Activated CD8-positive, alpha-beta memory T cell treated with anti-CD3 and anti-CD28 coated beads for 4 hours (primary cell): Measurements from ENCODE around the gene SPRR5.

Experiments used
- DNase-seq, 2 donors: peaks; one replicate each; pipeline ENCODE4 v3.0.0-alpha.2; 2020; ENCODE audit warnings: low read depth in 2 of 2

The SPRR5 gene

DNA sequence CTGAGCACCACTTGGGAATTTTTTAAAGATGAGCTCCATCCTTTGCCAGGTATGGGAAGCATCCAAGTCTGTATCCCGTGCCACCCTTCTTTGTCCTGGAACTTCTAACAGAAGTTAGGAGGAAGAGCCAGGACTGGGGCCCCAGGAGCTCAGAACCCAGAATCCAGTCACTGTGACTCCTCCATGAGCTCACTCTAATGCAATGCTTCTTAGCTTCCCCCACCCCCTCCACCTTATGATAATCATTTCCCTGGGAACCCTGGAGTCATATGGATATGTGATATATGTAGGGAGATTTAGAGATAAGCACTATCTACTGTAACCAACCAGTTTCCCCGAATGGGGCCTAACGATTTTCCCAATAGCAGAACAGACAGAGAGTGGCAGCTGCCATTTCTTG, 758 bp upstream of the SPRR5 start:
- no peak for DNase-seq

DNA sequence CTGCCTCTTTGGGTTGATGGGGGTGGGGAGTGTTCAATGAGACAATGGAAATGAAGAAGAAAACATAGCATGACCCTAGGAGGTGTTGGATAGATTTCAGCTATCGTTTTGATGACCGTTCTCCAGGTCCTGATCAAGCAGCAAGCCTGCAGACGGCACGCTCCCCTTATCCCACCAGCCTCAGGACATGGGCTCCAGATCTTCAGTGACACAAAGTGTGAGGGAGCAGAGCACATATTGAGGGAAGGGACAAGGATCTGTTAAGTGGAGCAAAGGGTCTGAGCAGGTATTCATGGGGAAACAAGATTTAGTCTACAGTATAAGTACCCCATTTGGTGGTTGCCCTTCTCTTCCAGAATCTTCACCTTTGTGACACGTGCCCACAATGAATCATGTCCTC, 4.7 kb downstream of the SPRR5 start:
- DNase-seq: no peak

DNA sequence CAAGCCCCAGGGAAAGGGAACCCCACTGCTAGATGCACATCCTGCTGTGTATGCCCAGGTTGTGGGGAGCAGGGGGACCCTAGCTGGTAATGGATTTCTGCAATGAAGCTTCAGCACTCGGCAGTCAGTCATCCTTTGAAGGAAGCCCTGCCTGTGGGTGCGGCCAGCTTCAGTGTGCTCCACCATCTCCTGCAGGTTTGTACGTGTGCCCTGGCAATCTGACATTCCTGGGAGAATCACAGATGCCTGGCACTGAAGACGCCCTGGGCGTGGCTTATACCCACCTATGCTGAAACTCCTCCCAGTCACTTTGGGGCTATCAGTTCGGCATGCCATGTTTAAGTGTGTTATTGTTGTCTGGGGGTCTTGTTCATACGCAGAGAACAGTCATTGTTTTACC, 6.8 kb downstream of the SPRR5 start:
- no peak for DNase-seq

DNA sequence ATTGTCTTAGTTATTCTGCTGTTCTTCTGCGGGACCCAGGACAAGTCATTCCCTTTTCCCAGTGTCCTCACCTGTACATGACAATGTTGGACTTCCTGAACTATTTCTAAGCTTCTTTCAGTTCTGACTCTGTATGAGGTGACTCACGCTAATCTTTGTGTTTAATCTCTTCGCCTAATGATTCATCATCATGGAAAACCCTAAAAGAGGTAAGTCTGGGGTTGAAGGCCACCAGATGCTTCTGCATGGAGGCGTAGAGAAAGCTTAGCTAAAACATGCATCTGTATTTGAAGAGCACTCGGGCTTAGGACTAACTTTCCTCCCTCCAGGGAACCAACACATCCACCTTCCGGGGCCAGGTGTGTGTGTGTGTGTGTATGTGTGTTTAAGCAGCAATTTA, 7.4 kb downstream of the SPRR5 start:
- no peak for DNase-seq

DNA sequence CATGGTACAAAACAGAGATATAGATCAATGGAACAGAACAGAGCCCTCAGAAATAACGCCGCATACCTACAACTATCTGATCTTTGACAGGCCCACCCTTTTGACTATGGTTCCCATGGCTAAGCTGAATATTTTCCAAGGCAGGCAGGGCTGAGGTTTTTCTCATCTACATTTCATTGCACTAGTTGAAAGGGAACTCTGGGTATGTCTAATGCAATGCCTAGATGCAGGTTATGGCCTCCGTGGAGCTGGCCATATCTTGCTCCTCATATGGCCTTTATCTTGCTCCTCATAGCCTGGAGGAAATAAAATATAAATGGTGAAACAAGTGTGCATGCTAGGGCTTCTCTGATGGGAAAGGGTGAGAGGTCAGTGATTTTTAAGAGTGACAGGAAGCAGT, 10.6 kb downstream of the SPRR5 start:
- no peak for DNase-seq

DNA sequence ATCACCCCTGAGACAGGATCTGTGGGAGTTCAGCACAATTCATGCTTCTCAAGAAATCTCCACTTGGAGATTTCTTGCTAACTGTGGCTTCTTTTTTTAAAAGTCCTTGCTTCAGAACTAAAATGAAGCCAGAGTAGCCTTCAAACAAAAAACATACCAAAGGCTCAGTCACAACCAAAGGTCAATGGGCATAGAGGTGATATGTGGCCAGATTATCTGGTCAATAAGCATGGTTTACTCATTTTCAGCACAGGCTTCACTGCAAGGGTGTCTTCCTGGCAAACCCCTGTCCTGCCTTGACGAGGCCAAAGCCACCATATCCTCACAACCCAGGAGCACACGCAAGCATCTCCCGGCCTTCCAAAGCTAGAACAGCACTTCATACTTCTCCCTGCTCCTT, 12.3 kb downstream of the SPRR5 start:
- no peak for DNase-seq

DNA sequence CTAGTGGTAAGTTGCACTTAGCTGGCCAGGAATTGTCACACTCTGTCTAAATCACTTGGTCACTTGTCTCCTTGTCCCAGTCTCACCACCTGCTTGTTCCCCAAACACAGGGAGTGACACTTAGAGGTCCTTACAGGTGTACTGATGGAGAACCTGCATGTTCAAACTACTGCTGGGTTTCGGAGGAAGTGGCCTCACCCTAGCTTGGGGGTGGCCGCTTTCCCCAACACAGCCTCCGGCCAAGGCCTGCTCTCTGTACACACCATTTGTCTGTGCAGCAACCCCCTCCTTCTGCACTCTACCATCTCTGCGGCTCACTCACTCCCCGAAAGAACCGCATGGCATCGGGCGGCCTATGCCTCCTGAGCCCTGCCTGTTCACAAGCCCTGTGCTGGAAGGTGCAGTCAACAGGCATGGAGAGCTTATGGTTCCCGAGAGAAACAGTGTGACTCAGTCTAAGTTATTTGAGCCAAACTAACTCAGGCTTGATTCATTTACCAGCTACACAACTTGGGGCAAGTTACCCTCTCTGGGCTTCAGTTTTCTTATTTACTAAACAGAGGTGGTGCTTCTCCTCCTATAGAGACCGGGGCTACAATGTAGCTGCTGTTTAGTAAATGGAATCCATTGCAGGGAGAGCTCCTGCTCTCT, 12.9 kb downstream of the SPRR5 start:
- DNase-seq: no peak

DNA sequence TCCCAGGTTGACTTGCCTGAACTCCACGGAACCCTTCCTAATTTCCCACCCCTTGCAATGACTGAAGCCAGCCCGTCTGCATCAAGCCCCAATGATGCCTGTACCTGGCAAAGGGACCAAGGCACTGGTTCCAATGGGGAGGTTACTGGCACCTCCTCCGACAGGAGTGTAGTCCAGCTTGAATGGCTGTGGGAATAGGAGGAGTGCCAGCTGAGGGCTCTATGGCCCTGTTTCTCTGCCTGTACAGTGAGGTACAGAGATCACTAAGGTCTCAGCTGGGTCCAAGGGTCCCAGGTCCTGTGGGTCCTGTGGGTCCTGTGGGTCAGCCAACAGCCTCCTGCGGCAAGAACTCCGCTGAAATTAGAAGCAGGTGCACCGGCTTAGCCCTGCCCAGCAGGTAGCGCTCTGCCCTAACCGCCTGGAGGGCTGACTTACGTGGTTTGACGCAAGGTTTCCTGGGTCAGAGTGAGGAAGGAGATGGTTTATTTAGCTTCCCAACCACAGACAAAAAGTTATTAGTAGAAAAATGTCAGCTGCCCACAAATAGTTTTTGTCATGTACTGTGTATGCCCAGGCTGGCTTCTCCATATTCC, 13.5 kb downstream of the SPRR5 start:
- no peak for DNase-seq

DNA sequence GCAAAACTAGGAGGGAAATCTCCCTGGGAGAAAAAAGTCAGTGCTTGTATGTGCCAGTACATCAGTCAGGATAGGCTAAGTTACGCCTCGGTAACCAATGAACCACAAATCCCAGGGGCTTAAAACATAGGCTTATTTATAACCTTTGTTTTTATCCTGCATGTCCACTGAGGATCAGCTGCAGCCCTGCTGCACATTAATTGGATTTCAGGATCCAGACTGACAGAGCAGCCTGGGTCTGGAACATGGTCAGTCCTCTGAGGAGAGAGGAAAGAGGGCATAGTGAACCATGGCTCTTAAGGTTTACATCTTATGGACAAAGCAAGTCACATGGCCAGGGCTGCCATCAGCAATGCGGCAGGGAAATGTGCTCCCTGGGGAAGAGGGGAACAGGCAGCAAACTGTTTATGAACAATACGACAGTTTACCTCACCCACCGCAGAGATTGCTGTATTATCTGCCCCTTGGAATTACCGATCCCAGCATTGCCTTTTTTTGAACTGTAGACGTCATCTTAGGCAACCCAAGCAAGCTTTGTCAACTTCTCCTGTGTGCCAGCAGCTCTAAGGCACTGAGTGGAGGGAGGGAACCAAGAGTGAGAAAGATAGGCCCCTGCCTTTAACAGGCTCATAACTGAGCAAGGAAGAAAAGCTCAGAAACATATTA, 14.4 kb downstream of the SPRR5 start:
- DNase-seq: no peak

DNA sequence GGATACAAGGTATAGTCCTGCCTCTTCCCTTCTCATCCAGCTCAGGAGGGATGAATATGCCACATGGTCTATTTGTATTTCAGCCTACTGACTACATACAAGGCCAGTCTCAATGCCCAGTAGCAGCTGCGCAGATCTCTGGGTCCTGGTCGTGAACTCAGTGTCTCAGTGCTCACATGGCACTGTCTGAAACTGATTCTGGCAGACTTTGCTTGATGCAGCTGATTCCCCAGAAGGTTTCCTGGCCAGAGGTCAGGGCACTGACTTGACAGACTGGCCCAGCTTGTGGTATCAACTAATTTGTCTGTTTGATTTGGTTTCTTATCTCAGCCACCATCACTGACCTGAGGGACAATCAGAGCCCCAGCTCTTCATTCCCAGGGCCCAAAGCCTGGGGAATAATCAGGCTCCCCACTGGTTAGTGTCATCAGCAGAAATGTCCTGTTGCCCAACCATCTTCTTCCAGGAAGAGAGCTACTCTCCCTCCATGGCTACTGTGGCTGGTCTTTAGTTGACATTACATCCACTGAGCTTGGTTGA, 15.9 kb downstream of the SPRR5 start:
- no peak for DNase-seq

DNA sequence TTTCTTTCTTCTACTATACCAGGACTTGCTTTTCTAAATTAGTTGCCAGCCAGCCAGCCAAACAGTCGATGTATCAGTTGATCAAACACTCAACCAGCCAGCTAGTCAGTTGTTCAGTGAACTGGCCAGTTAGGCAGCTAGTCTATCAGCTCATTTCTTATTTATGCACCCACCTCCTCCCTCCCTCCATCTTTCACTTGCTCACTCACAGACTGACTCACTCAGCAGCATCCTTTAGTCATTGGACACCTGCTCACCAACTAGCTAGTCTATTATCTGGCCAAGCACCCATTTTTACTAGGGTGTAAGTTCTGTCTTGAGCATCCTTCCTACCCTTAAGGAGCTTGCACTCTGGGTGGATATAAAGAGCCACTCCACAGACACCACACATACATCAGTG, 17.5 kb downstream of the SPRR5 start:
- DNase-seq: no peak

DNA sequence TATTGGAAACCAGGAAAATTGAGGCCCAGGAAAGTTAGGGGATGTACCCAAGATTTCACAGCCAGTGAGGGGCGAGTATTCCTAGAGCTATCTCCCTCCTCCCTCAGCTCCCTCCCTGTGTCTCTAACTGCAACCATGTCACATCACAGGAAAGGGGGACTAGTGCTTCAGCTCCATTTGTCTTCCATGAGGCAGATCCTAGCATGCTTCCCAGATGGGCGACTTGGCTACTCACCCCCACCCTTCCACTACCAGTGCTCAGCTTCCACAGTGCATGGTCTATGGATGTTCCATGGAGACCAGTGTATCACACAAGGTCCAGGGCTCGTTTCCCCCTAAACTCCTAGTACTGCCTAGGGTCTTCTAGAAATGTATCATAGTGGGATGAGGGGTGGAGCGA, 18.8 kb downstream of the SPRR5 start:
- no peak for DNase-seq

DNA sequence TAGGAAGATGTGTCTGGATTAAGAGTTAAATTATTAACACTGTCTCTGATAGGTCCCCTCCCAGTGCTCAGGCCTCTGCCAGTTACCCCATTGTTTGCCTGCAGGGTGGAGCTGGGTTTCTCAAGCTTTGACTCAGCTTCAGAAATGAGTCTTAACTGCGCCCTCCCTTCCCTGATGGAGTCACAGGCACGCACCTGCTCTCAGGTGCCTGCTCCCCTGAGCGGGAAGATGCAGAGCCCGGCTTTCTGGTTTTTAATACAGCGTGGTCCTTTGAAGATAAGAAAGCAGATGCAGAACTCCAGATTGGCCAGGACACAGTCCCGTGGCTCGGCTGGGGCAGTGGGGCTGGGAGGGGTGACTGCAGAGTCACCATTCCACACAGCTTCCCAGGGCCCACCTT, 20.2 kb downstream of the SPRR5 start:
- no peak for DNase-seq

DNA sequence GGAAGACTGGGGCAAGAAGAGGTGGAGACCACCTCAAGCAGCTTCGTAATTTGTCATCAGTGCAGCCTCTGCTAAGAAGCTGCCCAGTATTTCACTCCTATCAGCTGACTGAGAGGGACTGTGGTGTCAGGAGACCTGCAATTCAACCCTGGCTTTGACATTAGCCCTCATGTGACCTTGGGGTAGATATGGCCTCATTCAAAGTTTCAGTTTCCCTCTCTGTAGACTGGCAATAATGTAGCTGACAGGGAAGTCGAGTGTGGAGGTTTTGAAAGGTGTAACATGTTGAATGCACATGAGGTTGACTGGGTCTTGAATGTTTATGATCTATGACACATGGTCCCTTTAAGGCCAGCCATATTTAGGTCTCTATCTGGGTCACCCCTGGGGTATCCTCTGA, 21.2 kb downstream of the SPRR5 start:
- no peak for DNase-seq

DNA sequence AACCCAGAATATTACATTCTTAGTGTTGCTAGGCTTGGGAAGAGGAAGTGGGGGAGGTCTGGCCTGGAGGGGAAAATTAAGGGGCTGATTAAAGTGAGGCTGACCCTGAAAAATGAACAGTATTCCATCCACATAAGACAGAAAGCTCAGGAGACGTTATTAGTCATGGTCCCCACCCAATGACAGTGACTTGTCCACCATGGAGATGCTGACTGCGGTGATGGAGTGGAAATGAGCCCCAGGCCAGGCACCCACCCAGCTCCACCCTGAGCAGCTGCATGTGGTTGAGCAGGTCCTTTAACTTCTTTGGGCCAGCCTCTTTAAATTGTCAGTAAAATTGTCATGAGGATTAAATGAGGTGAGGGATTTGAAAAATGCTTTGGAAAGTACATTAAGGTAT, 22.0 kb downstream of the SPRR5 start:
- DNase-seq: no peak

DNA sequence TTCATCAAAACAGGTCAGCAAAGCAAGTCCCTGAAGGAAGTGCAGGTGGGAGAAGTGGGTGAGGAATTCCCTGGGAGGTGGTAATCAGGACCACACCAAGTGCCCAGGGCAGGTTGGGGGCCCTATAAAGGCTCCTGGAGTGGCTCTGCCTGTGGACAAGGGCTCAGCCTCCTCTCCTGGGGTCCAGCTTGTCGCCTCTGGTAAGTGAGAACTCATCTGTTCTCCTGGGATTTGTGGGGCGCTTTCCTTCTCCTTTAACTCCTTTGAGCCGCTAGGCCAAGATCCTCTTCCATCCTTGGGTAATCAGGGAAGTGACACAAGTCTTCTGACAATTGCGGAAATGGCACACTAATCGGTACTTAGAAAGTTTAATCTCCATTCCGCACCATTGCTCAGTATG, 23.5 kb downstream of the SPRR5 start, which contains the start of gene SPRR4:
SPRR4 (plus strand) TSS at position 154 of the 400 bp plus-strand sequence. CDS start 1,243 bp downstream, outside the sequence.
- no peak for DNase-seq

DNA sequence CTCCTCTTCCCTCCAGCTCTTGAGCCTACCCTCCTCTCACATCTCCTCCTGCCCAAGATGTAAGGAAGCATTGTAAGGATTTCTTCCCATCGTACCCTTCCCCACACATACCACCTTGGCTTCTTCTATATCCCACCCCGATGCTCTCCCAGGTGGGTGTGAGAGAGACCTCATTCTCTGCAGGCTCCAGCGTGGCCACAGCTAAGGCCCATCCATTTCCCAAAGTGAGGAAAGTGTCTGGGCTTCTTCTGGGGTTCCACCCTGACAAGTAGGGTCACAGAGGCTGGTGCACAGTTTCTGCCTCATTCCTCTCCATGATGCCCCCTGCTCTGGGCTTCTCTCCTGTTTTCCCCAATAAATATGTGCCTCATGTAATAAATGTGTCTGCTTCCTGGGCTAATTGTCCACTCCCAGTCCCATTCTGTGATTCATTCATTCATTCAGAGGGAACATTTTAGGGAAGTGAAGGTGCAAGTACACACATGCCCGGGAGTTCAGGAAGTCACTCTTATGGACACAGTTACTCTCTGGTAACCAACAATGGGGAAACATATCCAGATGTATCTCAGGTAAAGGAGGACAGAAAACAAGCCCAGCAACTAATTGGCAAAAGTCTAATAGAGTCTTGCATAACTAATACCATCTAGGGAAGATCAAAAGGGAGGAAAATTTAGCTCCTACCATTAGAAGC, 25.3 kb downstream of the SPRR5 start:
- no peak for DNase-seq

DNA sequence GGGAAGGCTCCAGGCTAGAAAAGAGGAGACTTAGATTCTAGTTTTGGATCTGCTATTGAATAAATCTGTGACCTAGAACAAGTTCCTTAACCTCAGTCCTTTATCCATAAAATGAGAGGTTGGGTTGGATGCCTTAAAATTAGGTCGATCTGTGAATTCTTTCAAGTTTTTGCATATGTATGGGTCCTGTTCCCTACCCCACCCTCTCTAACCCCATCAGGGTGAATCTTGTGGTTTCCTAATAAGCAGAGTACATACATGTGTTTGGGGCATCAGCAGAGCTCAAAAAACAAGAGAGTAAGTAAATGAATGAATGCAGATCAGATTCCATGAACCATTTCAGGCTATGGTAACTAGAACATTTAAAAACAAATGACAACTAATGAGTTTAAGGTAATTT, 29.7 kb downstream of the SPRR5 start:
- DNase-seq: no peak

DNA sequence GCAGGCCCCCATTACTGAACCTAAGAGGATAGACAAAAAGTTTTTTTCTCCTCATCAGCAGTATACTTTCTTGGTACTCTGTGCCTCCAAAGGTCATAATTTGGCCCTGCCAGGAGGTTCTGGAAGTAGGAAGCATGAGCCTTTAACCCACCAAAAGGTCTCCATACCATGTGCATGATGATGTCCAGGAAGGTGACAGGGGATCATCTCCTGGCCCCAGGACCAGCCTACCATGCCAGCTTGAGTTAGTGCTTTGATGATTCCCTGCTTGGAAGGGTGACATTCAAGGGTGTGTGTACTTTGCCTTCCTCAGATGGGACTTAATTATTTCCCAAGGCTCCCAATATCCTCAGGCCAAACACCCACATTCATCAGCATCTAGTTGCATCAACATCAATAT, 30.6 kb downstream of the SPRR5 start:
- DNase-seq: no peak

DNA sequence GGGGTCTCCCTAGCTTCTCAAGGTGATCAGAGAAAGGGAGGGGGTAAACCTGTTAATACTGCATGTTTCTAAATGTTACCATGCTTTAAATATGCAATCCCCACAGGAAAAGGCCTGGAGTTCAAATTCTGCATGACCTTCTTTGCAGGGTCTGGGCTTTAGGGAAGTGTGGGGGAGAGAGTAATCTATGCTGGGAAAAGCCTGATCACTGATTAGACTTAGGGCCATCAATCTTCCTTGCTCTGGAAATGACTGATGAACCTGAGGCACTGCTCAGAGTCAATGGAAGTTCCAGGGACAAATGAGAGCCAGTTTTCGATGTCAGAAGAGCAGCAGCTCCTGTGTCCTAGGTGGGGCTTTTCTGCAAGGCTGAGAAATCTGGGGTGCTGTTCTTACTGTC, 33.7 kb downstream of the SPRR5 start:
- no peak for DNase-seq

DNA sequence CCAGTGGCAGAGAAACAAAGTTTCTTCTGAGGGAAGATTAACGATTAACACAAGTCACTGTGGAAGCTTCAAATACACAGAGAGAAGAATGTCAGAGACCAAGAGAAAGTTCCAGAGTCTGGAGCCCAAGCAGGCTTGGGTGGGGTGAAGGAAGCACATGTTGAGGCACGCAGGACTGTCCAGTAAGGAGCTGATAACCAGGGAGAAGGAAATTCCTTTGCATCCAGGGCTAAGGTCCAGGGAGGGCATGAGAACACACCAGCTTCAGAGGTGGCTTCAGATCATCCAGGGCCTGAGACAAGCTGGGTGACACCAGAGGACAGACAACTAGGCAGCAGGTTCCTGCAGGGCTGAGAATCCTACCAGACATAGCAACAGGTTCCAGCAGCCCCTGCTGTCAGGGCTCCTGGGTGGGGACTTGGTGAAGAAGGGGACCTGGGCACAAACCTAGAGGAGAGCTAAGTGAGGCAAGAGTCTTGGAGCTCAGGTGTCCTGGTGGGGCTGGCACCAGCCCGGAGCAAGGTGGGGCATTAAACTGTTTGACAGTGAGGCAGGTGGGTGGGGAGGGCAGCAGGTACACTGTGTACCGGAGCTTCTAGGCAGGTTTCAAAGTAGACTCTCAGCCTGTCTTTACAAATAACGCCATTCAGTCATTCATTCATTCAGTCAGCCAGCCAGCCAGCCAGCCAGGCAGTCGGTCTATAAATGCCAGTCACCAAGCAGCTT, 34.3 kb downstream of the SPRR5 start:
- DNase-seq: no peak

DNA sequence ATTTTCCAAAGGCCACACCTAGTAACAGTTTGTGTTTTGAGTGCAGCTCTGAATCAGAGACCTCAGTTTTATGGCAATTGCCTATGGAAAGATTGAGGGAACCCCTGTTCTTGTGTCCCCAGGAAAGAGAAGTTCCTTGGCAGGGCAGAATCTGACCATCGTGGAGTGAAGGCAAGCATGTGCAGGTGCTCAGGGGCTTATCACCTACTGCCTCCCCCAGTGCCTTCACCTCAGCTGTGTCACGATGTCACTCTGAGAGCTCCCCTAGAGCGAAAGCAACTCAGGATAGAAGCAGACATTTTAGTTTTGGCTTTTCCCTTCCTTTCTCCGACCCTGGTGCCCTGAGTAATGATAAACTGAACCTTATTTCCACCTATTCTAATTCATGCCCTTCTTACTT, 35.1 kb downstream of the SPRR5 start:
- DNase-seq: no peak
